MM.1S (cell line): ENCODE measurements around the gene SCN10A.

Source experiments
- DNase-seq: peaks from one replicate; pipeline ENCODE4 v3.0.0-alpha.2; 2015
- H2AFZ ChIP-seq: fragments of 300-600 bp; sonication (generic); 2 replicates; pipeline ENCODE4 v1.6.0; 2016; ENCODE audit warnings: antibody characterized with exemption, low read length
- H3F3A ChIP-seq: fragments of 300-600 bp; sonication (generic); 2 replicates; pipeline ENCODE4 v1.6.1; 2016; ENCODE audit warnings: mild to moderate bottlenecking, antibody characterized with exemption, low read length, moderate library complexity, mixed read lengths; ENCODE audit not compliant: insufficient read depth
- H3K27ac ChIP-seq: fragments of 300-600 bp; sonication (generic); 2 replicates; pipeline ENCODE4 v1.5.1; 2016; ENCODE audit warnings: mild to moderate bottlenecking, low read length
- H3K27me3 ChIP-seq: fragments of 300-600 bp; sonication (generic); replicated peaks from 2 replicates; pipeline ENCODE4 v1.6.0; 2016; ENCODE audit warnings: low read length; ENCODE audit not compliant: insufficient read depth
- H3K36me3 ChIP-seq: fragments of 300-600 bp; sonication (generic); replicated peaks from 2 replicates; pipeline ENCODE4 v1.6.1; 2016; ENCODE audit warnings: mild to moderate bottlenecking, low read length, mixed read lengths; ENCODE audit not compliant: insufficient read depth
- H3K4me1 ChIP-seq: fragments of 300-600 bp; sonication (generic); 2 replicates; pipeline ENCODE4 v1.6.1; 2016; ENCODE audit warnings: low read length, mixed read lengths
- H3K4me2 ChIP-seq: fragments of 300-600 bp; sonication (generic); 2 replicates; pipeline ENCODE4 v1.6.0; 2016; ENCODE audit warnings: low read depth, low read length
- H3K4me3 ChIP-seq: fragments of 300-600 bp; sonication (generic); 2 replicates; pipeline ENCODE4 v1.5.1; 2016; ENCODE audit warnings: low read length, mixed read lengths
- H3K79me2 ChIP-seq: fragments of 300-600 bp; sonication (generic); 2 replicates; pipeline ENCODE4 v1.6.1; 2016; ENCODE audit warnings: mixed run types, low read length, mixed read lengths
- H3K9ac ChIP-seq: fragments of 300-600 bp; sonication (generic); 2 replicates; pipeline ENCODE4 v1.6.1; 2016; ENCODE audit warnings: low read length, mixed read lengths
- H3K9me2 ChIP-seq: fragments of 300-600 bp; sonication (generic); replicated peaks from 2 replicates; pipeline ENCODE4 v1.6.1; 2016; ENCODE audit warnings: mild to moderate bottlenecking, low read length, mixed read lengths; ENCODE audit not compliant: insufficient read depth
- H3K9me3 ChIP-seq: fragments of 300-600 bp; sonication (generic); replicated peaks from 2 replicates; pipeline ENCODE4 v1.6.1; 2016; ENCODE audit warnings: mild to moderate bottlenecking, low read length, mixed read lengths; ENCODE audit not compliant: insufficient read depth
- H4K20me1 ChIP-seq: fragments of 300-600 bp; sonication (generic); 2 replicates; pipeline ENCODE4 v1.6.1; 2016; ENCODE audit warnings: mild to moderate bottlenecking, low read length, moderate library complexity, mixed read lengths; ENCODE audit not compliant: insufficient read depth
- EZH2 ChIP-seq: fragments of 300-600 bp; sonication (generic); optimal IDR thresholded peaks from 2 replicates; pipeline ENCODE3; 2017; ENCODE audit warnings: low read depth, mild to moderate bottlenecking, antibody characterized with exemption, low read length, mixed read lengths
- EZH2phosphoT487 ChIP-seq: fragments of 300-600 bp; sonication (generic); IDR thresholded peaks from 2 replicates; pipeline ENCODE4 v1.6.1; 2018; ENCODE audit warnings: antibody characterized with exemption, low read length
- TF ChIP-seq, protein P1 (sequence below): fragments of 300-600 bp; sonication (generic); IDR thresholded peaks from 2 replicates; pipeline ENCODE4 v1.5.1; 2016; ENCODE audit warnings: antibody characterized with exemption, low read length, mixed read lengths

SCN10A gene

DNA sequence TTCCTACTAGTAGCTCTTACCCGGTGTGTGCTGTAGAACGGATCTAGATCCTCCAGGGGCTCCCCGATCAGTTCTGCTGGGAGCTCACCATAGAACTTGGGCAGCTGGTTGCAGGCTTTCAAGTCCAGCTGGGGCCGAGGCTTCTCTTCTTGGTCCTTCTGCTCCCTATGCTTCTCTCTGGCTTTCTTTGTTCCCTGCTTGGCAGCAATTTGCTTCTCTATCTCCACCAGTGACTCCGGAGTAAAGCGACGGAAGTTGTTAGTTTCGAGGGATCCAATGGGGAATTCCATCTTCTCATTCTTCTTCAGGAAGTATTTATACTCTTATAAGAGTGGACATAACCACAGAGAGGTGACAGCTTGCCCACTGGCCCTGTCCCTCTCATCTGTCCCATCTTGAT is 22.3 kb downstream of the SCN10A start:
- TF ChIP-seq, protein P1, sequence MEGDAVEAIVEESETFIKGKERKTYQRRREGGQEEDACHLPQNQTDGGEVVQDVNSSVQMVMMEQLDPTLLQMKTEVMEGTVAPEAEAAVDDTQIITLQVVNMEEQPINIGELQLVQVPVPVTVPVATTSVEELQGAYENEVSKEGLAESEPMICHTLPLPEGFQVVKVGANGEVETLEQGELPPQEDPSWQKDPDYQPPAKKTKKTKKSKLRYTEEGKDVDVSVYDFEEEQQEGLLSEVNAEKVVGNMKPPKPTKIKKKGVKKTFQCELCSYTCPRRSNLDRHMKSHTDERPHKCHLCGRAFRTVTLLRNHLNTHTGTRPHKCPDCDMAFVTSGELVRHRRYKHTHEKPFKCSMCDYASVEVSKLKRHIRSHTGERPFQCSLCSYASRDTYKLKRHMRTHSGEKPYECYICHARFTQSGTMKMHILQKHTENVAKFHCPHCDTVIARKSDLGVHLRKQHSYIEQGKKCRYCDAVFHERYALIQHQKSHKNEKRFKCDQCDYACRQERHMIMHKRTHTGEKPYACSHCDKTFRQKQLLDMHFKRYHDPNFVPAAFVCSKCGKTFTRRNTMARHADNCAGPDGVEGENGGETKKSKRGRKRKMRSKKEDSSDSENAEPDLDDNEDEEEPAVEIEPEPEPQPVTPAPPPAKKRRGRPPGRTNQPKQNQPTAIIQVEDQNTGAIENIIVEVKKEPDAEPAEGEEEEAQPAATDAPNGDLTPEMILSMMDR = no peak
- no peak for TF ChIP-seq EZH2phosphoT487
- no peak for TF ChIP-seq EZH2
- no peaks in the 10 kb centered on the region for H3K36me3 ChIP-seq
- H3K9me3 ChIP-seq = no peaks in the 10 kb centered on the region
- no peak overlapping the region for H3K9ac ChIP-seq
- H3K27ac ChIP-seq = no peak overlapping the region
- H3K4me1 ChIP-seq = no peaks in the 10 kb centered on the region
- no peaks in the 10 kb centered on the region for H4K20me1 ChIP-seq
- H3K4me2 ChIP-seq = no peak overlapping the region
- H3K27me3 ChIP-seq = no peaks in the 10 kb centered on the region
- no peaks in the 10 kb centered on the region for H3K9me2 ChIP-seq
- no peak overlapping the region for H2AFZ ChIP-seq
- no peaks in the 10 kb centered on the region for H3F3A ChIP-seq
- no peaks in the 10 kb centered on the region for H3K79me2 ChIP-seq
- DNase-seq = no peak
- H3K4me3 ChIP-seq = no peak overlapping the region

DNA sequence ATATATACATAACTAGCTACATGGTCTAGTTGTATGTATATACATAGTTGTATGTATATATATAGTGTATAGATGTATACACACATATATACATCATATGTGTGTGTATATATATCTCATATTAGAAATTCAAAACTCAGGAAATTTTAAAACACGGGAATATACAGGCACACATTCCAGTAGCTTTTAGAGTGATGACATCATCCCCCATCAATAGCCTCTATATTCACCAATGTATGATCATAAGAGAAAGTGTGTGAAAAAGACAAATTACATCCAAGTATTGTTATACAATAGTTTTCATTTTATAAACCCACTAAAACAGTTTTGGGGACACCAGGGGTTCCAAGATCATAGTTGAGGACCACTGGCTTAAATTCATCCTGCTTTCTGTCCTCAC is 23.0 kb downstream of the SCN10A start:
- Histone ChIP-seq H4K20me1 (no peaks in the 10 kb centered on the region), H3F3A (no peaks in the 10 kb centered on the region), H3K4me2 (no peak overlapping the region), H3K4me1 (no peaks in the 10 kb centered on the region), H3K27ac (no peak overlapping the region), H2AFZ (no peak overlapping the region), H3K9me2 (no peaks in the 10 kb centered on the region), H3K79me2 (no peaks in the 10 kb centered on the region), H3K27me3 (no peaks in the 10 kb centered on the region), H3K9ac (no peak overlapping the region), H3K9me3 (no peaks in the 10 kb centered on the region), H3K4me3 (no peak overlapping the region), H3K36me3 (no peaks in the 10 kb centered on the region)
- DNase-seq = no peak
- TF ChIP-seq EZH2phosphoT487 (no peak), EZH2 (no peak)
- TF ChIP-seq, protein P1 = no peak

DNA sequence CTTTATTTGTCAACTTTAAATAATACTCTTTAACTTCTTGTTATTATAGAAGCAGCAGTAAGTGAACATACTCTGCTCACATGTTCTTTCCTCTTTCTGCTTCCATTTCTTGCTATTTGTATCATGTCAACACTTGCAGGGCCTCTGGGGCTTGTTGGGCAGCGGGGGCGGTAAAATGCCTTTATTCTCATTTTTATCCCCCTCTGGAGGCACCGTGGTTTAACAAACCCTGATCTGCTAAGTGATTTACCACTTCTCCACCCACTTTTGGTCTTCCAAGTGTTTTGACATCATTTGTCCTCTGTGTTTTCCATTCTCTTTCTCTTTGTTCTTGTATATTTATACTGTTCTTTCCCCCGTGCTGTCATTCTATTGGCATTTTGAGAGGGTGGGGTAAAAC is 33.9 kb downstream of the SCN10A start:
- Histone ChIP-seq H3K4me2 (no peak overlapping the region), H3K36me3 (no peaks in the 10 kb centered on the region), H3K27ac (no peak overlapping the region), H3K4me1 (no peaks in the 10 kb centered on the region), H3K9me3 (no peaks in the 10 kb centered on the region), H3K9ac (no peak overlapping the region), H3F3A (no peaks in the 10 kb centered on the region), H3K27me3 (no peaks in the 10 kb centered on the region), H3K4me3 (no peak overlapping the region), H3K9me2 (no peaks in the 10 kb centered on the region), H2AFZ (no peak overlapping the region), H4K20me1 (no peaks in the 10 kb centered on the region), H3K79me2 (no peaks in the 10 kb centered on the region)
- TF ChIP-seq EZH2phosphoT487 = no peak
- TF ChIP-seq, protein P1 = no peak
- TF ChIP-seq EZH2 = no peak
- DNase-seq = no peak

DNA sequence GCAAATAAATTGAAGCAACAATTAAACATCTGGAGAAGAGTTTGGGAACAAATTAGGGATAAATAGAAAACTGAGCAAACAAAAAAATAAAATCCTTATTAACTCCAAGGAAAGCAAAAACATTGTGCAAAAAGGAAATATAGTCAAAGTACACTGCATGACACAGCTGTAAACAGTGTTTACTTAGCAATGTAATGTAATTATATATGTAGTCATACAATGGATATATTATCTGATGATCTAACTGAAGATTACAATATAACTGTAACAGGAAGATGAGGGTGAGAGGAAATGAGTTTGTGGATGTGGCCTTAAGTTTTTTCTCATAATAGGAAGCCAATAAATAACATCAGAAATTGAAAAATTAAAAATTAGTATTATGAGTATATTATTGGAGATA is 42.5 kb downstream of the SCN10A start:
- H3K4me1 ChIP-seq = no peaks in the 10 kb centered on the region

More for the DNA sequence above, 42.5 kb downstream of the SCN10A start:
- no peaks in the 10 kb centered on the region for H3K27me3 ChIP-seq
- TF ChIP-seq, protein P1 = no peak
- no peak for TF ChIP-seq EZH2phosphoT487
- TF ChIP-seq EZH2 = no peak
- no peaks in the 10 kb centered on the region for H3K36me3 ChIP-seq
- no peak overlapping the region for H3K27ac ChIP-seq
- no peak for DNase-seq
- no peak overlapping the region for H3K4me2 ChIP-seq
- no peaks in the 10 kb centered on the region for H3K79me2 ChIP-seq
- H3K9ac ChIP-seq = no peak overlapping the region
- no peaks in the 10 kb centered on the region for H3K9me2 ChIP-seq
- H3K9me3 ChIP-seq = no peaks in the 10 kb centered on the region
- no peaks in the 10 kb centered on the region for H3F3A ChIP-seq
- no peak overlapping the region for H2AFZ ChIP-seq
- no peak overlapping the region for H3K4me3 ChIP-seq
- H4K20me1 ChIP-seq = no peaks in the 10 kb centered on the region
